Mesodermal cell (in vitro differentiated cells): ENCODE measurements around the gene IER3IP1. TPM values are rescaled to one million over a fixed set of nuclear protein-coding genes. Genes with fewer than 3 reads are reported as not detected.
A peak's percentile ranks its signal among the peaks of the same experiment; 100 is the strongest.
"Not testable (repeated sequence)": the region's sequence is repeated elsewhere in the genome, so short reads cannot be mapped to it uniquely, and the experiment has no call there.

Source experiments
- H3K27ac ChIP-seq: 2 replicates; pipeline ENCODE4 v1.7.0; 2013; ENCODE audit warnings: mild to moderate bottlenecking, low read depth, low read length, moderate library complexity; ENCODE audit not compliant: severe bottlenecking
- H3K36me3 ChIP-seq: 2 replicates; pipeline ENCODE4 v1.7.1; 2013; ENCODE audit warnings: mild to moderate bottlenecking, low read length, moderate library complexity; ENCODE audit not compliant: control insufficient read depth, insufficient read depth
- H3K4me1 ChIP-seq: one replicate; pipeline ENCODE4 v1.7.1; 2013; ENCODE audit warnings: mild to moderate bottlenecking, low read length; ENCODE audit not compliant: insufficient read depth, control insufficient read depth, poor library complexity, severe bottlenecking
- H3K4me3 ChIP-seq: 2 replicates; pipeline ENCODE4 v1.7.0; 2013; ENCODE audit warnings: low read length, control low read depth, mild to moderate bottlenecking; ENCODE audit not compliant: insufficient read depth, poor library complexity, severe bottlenecking; ENCODE audit errors: extremely low read depth
- H3K9me3 ChIP-seq: 2 replicates; pipeline ENCODE4 v1.7.1; 2013; ENCODE audit warnings: mild to moderate bottlenecking, low read length, moderate library complexity; ENCODE audit not compliant: control insufficient read depth
- WGBS, 2 experiments: methylation state at CpG; one replicate each; pipeline ENCODE4 v1.1.5; 2013; ENCODE audit warnings: missing lambda C conversion rate in 2 of 2; ENCODE audit not compliant: insufficient coverage in 2 of 2; 5-methylcytosine and 5-hydroxymethylcytosine counted together
- polyA plus RNA-seq, 2 experiments: library from polyadenylated mRNA; stranded (reverse); fragments of 50-300 nt; gene quantifications; one replicate each; pipeline ENCODE4 v1.2.3, GENCODE V29; 2013

IER3IP1 gene
- polyA plus RNA-seq (2013, experiment 1 of 2) = 33.8 TPM
- polyA plus RNA-seq (2013, experiment 2 of 2) = 33.3 TPM

DNA sequence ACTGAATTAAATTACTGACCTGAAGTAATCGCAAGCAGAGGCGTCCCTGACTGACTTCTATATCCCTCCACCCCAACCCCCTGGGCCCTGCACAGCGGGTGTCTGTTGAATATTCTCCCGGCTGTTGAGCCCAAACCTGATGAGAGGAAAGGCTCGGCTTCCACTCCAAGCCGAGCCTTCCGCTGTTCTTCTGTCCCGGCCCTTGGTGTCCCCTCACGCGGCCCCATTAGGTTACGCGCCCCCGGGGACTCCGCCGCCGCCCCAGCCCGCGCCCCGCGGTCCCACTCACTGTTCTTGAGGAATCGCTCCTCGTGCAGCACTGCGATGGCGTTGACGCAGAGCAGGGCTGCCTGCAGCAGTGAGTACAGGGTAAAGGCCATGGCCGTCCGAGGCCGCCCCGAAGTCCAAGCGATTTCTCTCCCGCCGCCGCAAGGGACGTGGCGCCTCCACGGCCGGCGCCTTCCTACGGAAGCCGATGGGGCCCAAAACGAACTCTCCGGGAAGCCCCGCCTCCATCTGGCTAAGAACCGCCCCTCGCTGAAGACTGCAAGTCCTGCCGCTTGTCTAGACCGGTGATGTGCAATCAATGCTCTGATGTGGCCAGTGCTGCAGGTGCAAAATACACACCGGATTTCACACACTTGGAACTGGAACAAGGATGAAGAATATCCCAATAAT lies at the start of gene IER3IP1:
TSS of gene IER3IP1 (minus strand) at position 467 of the 678 bp plus-strand sequence. CDS start at position 380, 87 bp downstream.
- Histone ChIP-seq H3K27ac (peak within 1 kb of the TSS; percentile 92), H3K4me3 (peak within 1 kb of the TSS; percentile 96), H3K9me3 (no peaks in the 10 kb centered on the region), H3K4me1 (peaks cover 9% of the 10 kb centered on the region), H3K36me3 (peaks cover 19% of the 10 kb centered on the region)
- 0 to 1% methylated on average over 45 to 46 of the region's 48 CpGs for WGBS, 2 experiments

GRCh38 chr18:47215554-47216138 lies 39.5 kb upstream of the IER3IP1 start:
- H3K9me3 ChIP-seq = no peaks in the 10 kb centered on the region
- no peak overlapping the region for H3K27ac ChIP-seq
- no peaks in the 10 kb centered on the region for H3K4me1 ChIP-seq
- H3K36me3 ChIP-seq = no peaks in the 10 kb centered on the region
- H3K4me3 ChIP-seq = no peak overlapping the region
- 0% methylated on average over 1 of the region's 5 CpGs for WGBS, 2 experiments

- Histone ChIP-seq H3K9me3 (no peaks in the 10 kb centered on the region), H3K4me3 (no peak overlapping the region), H3K4me1 (peaks cover 10% of the 10 kb centered on the region), H3K36me3 (no peaks in the 10 kb centered on the region), H3K27ac (no peak overlapping the region)
- WGBS, 2 experiments = 80% methylated on average over 1 of the region's 1 CpG; no CpG with 5 or more reads in 1 of the 2 experiments
Measured at GRCh38 chr18:47209171-47209570, 33.0 kb upstream of the IER3IP1 start.

DNA sequence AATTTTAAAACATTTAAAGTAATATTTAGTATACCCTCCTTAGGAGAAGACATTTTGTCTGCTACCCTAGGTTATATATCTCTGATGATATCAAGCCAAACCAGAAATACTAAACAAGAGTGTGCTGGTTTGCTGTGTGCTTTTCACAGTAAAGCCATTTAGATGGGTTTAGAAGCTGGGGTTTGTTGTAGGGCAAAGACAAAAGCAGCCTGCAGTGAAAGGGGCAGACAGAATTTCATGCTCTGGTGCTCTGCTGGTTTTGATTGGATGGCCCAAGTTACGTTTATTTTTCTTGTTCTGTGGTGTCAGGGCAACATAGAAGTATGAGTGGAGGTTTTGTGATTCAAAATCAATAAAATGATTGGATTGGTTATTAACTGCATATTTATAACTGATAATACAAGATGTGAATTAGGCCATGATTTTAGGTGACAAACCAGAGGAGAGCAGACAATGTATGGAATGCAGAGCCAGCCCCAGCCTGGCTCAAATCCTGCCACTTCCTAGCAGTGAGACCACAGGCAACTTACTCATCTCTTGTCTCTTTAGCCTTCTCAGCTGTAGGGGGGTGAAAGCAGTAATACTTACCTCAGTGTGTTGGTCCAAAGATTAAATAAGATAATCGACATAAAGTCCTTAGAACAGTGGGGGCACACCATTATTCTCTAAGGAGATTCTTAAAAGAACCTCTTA lies 30.9 kb upstream of the IER3IP1 start:
- Histone ChIP-seq H3K9me3 (no peaks in the 10 kb centered on the region), H3K36me3 (no peaks in the 10 kb centered on the region), H3K27ac (no peak overlapping the region), H3K4me1 (peaks cover 13% of the 10 kb centered on the region), H3K4me3 (no peak overlapping the region)
- WGBS, 2 experiments = 60% methylated on average over 1 of the region's 2 CpGs; no CpG with 5 or more reads in 1 of the 2 experiments

DNA sequence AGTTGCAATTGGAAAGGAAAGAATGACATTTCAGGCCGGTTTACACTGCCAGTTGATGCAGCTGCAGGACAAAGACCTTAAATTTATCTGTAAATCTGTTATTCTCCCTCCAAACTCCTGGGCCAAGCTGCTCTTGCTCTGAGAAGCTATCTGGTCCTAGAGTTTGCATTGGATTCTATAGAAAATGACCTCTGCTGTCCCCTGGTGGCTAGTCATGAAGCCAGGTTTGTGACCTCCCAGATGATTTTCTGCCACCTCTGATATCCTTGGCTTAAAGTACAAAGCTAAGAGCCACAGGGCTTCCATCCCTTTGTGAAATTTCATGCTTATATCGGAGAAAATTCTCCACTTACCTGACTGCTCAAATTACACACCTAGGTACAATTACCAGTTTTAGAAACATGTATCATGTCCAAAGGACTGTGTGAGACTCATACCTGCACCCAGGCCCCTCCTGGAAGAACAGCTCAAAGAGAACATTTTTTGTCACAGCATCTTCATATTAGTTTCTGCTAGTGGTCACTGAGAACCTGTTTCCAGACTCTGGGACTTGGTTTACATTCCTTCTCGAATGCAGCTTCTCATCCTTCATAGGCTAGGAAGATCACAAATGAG lies 28.9 kb upstream of the IER3IP1 start:
- no peak overlapping the region for H3K27ac ChIP-seq
- peaks cover 13% of the 10 kb centered on the region for H3K4me1 ChIP-seq
- no peaks in the 10 kb centered on the region for H3K36me3 ChIP-seq
- no peak overlapping the region for H3K4me3 ChIP-seq
- WGBS, 2 experiments = 33% methylated on average over 1 of the region's 3 CpGs; no CpG with 5 or more reads in 1 of the 2 experiments
- no peaks in the 10 kb centered on the region for H3K9me3 ChIP-seq

DNA sequence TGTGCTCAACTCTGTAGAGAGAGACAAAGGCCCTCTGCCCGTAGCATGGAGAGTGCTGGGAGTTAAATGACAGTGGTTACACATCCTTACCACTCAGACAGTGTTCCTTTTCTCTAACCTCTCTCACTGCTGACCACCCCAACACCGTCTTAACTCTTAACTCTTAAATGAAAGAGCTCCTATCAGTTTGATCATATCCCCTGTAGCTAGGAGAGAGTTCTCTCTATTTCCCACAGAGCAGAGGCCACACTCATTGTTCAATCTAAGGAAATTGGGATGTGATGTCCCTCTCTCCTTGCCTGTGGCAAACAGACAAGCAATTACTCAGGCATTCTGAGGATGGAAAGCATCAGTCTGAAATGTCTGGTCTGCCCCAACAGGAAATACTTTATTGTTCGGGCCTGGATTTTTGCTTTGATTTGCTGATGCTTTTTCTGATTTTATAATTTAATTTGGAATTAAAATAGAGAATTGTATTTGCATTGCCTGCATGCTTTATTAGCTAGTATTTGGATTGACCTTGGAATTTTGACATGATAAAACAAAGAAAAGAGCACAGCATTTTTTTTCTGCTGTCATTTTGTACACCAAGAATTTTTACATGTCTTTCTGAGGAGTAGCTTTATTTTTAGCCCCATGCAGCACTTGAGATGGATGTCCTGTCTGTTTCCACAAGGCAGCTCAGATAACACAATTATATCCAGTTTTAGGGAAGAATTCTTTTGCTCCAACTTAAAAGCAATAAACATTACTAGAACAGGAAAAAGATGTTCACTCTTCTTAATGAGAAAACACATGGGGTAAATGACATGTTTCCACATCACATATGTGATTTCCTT lies 27.7 kb upstream of the IER3IP1 start:
- 50 to 83% methylated on average over 2 of the region's 3 CpGs for WGBS, 2 experiments
- peaks cover 13% of the 10 kb centered on the region for H3K4me1 ChIP-seq

DNA sequence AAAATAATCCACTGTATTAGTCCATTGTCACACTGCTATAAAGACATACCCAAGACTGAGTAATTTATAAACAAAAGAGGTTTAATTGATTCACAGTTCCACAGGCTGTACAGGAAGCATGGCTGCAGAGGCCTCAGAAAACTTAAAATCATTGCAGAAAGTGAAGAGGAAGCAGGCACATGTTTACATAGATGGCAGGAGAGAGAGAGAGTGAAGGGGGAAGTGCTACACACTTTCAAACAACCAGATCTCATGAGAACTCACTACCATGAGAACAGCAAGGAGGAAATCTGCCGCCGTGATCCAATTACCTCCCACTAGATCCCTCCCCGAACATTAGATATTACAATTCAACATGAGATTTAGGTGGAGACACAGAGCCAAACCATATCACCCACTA lies 19.8 kb upstream of the IER3IP1 start:
- WGBS, 2 experiments = 100% methylated on average over 1 to 3 of the region's 3 CpGs
- not testable (repeated sequence) for H3K4me3 ChIP-seq, H3K27ac ChIP-seq, H3K36me3 ChIP-seq, H3K4me1 ChIP-seq, H3K9me3 ChIP-seq

More for the DNA sequence above, 27.7 kb upstream of the IER3IP1 start:
- Histone ChIP-seq H3K9me3 (no peaks in the 10 kb centered on the region), H3K4me3 (no peak overlapping the region), H3K27ac (peak overlapping the region; percentile 51), H3K36me3 (no peaks in the 10 kb centered on the region)

DNA sequence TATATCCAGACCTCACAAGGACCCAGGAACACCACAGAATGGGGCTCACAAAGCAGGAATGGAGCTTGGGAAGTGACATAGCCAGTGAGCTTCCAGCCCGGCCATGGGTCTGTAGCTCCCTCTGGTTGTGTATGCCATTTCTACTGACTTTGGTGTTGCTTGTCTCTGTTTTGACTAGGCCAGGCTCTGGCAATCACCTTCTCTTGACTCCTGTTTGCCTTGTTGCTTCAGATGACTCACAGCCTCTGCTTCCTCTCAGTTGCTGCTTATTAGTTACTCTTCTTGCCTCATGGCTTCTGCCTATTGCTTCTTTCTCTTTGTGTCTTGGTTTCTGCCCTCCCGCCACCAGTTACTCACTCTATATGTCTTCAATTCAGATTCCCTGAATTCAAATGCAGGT lies 15.8 kb upstream of the IER3IP1 start:
- no peak overlapping the region for H3K27ac ChIP-seq
- H3K4me3 ChIP-seq = no peak overlapping the region
- 83 to 88% methylated on average over 1 to 2 of the region's 2 CpGs for WGBS, 2 experiments
- no peaks in the 10 kb centered on the region for H3K9me3 ChIP-seq
- no peaks in the 10 kb centered on the region for H3K4me1 ChIP-seq
- H3K36me3 ChIP-seq = no peaks in the 10 kb centered on the region

DNA sequence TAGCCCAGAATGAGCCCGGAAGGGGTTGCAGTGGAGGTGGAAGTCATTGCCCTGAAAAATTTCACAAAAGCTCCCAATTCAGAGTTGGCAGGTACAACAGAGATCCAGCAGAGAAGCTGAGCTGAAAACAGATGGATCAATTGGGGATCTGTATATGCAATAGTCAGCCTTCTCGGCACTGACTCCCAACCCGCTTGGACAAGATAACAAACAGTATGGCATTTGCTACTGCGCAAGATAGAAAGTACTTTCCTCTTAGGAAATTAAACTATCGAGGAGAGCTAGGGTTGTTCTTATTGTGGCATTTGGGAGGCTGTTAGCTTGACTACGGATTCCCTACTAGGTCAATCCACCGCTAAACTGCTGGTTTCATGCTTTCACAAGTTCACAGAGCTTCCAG lies 11.6 kb upstream of the IER3IP1 start:
- Histone ChIP-seq H3K4me3 (no peak overlapping the region), H3K9me3 (peaks cover 21% of the 10 kb centered on the region), H3K36me3 (no peaks in the 10 kb centered on the region), H3K27ac (no peak overlapping the region), H3K4me1 (no peaks in the 10 kb centered on the region)
- 71 to 100% methylated on average over 2 to 6 of the region's 7 CpGs for WGBS, 2 experiments
